LNCaP clone FGC (cell line): ENCODE measurements around the gene ROBO1.

Source experiments
- DNase-seq: peaks from one replicate; pipeline ENCODE4 v3.0.0-alpha.2; 2011; ENCODE audit warnings: low read depth
- H3K4me3 ChIP-seq: 2 replicates; pipeline ENCODE4 v1.5.1; 2011; ENCODE audit warnings: mild to moderate bottlenecking, low read depth, low read length, control low read depth
- TF ChIP-seq, protein P1 (sequence below): IDR thresholded peaks from 2 replicates; pipeline ENCODE4 v1.5.1; 2012; ENCODE audit warnings: mild to moderate bottlenecking; ENCODE audit not compliant: control insufficient read depth, insufficient read depth; ENCODE audit errors: extremely low read depth

Gene ROBO1

DNA sequence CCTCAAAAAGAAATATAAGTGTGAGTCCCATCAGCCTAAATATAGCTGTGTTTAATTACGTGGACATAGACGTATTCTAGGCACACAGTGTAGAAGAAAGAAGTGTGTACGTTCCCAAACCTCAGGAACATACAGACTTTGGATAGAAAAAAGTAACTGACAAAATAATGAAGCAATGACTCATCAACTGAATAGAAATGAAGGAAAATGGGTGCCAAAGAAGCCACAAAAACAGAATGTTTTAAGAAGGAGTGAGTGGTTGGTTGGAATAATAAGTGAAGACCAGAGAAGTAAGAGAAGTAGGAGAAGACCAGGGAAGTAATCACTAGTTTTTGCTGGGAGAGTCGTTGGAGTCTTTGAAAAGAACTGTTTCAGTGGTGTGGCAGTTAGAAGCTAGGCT, 518.1 kb downstream of the ROBO1 start:
- no peak for DNase-seq
- H3K4me3 ChIP-seq = no peak overlapping the region
- TF ChIP-seq, protein P1, sequence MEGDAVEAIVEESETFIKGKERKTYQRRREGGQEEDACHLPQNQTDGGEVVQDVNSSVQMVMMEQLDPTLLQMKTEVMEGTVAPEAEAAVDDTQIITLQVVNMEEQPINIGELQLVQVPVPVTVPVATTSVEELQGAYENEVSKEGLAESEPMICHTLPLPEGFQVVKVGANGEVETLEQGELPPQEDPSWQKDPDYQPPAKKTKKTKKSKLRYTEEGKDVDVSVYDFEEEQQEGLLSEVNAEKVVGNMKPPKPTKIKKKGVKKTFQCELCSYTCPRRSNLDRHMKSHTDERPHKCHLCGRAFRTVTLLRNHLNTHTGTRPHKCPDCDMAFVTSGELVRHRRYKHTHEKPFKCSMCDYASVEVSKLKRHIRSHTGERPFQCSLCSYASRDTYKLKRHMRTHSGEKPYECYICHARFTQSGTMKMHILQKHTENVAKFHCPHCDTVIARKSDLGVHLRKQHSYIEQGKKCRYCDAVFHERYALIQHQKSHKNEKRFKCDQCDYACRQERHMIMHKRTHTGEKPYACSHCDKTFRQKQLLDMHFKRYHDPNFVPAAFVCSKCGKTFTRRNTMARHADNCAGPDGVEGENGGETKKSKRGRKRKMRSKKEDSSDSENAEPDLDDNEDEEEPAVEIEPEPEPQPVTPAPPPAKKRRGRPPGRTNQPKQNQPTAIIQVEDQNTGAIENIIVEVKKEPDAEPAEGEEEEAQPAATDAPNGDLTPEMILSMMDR = no peak

DNA sequence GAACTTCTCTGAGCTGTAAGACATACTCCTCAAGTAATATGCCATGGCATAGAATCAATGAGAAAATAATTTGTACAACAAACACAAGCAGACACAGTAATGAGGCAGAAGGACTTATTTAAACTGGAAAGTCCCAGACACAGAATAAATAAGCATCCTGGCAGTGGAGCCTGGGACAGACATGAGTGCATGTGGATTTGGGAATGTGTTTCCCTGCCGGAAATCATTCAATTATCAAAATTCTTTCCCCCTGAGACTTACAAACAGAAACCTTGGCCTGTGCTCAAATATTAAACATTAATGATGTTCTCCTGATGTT, 520.1 kb downstream of the ROBO1 start:
- TF ChIP-seq, protein P1 = no peak
- H3K4me3 ChIP-seq = no peak overlapping the region
- no peak for DNase-seq

DNA sequence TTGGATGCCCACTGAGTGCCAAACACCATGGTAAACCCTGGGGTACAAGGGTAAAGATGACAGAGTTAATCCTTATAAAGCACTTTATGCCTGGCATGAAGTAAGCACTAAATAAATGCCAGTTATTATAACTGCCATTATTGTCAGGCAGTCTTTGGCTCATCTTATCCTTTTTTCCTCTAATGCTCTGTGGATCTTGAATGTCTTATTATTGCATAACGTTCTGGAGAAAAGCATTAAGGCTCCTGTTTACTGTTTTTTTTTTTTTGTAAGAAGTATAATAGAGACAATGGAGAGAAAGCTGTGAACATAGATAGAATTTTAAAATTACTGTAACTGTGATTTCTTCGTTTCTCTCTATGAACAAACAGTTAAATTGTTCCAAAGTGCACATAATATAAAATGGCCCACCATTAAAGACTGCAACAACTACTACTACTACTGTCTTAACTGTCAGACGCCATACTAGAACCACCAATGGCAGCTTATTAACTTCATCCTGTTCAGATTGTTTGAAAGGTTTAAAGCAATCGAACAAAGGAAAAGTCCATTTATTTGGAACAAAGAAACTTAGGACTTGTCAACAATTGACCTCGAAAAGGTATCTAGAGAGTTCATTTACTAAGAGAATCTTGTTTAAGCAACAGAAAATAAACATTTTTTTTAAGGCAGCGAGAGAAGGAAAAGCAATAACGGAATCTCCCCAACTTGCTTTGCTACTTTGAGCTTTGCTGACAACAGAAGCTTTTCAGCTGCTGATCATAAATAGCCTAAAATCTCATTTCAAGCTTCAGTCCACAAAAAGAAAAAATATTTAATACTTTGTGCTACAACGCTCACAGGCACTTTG, 520.7 kb downstream of the ROBO1 start:
- DNase-seq = no peak
- TF ChIP-seq, protein P1 = no peak
- no peak overlapping the region for H3K4me3 ChIP-seq

DNA sequence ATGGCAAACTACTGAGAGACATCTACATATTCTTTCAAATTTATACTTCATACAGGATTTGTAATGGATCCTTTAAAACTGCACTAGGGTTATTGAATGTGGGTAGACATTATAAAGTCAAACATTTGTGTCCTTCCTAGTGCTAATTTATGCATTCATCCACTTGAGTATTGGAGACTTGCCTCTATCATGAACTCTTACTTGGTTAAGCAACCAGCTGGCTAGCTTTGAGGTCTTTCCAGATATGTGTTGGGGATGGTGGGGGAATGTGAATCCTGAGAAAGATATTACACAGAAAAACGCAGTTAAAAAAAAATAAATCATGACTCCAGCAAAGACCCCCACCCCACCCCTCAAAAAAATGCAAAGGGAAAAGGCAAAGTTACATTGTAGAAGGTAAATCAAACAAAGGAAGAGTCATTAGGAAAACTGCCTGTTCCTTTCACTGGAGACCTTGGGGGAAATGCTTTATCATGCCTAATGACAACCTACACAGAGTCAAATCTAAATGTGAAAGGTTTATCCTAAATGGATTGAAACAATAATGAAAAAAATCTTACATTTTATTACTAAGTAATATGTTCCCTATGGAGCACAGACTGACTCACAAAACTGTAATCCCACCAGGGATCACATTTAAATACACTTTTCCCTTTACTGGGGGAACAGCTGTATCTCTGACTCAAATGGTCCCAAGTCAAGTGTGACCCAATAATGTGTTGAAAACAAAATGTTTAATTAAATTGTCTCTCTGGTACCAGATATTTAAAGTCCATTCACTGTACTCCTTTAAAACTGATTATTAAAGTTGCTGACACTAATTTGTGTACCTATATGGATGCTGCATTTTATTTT, 522.3 kb downstream of the ROBO1 start:
- H3K4me3 ChIP-seq = no peak overlapping the region
- DNase-seq = no peak
- TF ChIP-seq, protein P1 = no peak

DNA sequence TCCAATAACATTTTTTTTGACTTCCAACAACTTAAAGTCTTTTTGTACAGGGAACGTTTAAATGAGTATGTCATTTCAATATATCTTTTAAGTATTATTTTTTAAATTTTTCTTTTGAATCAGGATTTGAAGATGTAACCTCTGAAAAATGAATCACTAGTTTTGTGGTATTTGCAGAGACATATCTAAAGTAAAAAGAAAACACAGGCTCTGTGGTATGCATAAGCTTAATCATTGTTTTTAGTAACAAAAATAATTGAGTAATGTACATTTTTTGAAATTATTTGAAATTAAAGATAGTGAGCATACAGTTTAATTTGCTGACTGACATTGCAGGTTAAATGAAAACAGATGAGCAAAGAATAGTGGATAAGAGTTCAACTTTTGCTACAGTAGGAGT, 531.3 kb downstream of the ROBO1 start:
- H3K4me3 ChIP-seq = no peak overlapping the region
- no peak for DNase-seq

DNA sequence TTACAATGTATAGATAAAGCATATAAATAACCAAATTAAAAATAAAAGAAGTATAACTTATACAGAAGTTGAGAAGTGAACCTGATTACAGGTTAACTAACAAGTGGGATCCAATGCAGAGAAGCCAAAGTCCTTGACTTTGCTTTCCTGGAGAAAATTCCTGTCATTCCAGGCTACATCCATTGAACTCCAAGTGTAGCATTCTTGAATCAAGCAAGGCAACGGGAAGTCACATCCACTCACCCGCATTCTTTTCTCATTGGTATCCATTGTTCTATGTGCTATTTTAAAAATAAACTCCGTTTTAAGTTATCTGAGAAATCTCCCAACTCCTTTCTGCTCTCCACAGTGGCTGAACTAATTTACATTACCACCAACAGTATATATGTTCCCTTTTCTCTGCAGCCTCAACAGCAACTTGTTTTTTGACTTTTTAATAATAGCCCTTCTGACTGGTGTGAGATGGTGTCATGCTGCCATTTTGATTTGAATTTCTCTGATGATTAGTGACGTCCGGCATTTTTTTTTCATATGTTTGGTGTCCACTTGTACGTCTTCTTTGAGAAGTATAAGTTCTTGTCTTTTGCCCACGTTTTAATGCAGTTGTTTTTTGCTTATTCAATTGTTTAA, 534.3 kb downstream of the ROBO1 start:
- TF ChIP-seq, protein P1 = no peak

More for the DNA sequence above, 531.3 kb downstream of the ROBO1 start:
- TF ChIP-seq, protein P1 = no peak

More for the DNA sequence above, 534.3 kb downstream of the ROBO1 start:
- H3K4me3 ChIP-seq = no peak overlapping the region
- DNase-seq = no peak
